GM23248 (cell line): ENCODE data around the gene MYLK.

Experiments used
- EZH2 ChIP-seq: fragments of 200-600 bp; sonication (generic); IDR thresholded peaks from 2 replicates; pipeline ENCODE4 v1.6.1; 2018; ENCODE audit warnings: antibody characterized with exemption, mild to moderate bottlenecking; ENCODE audit not compliant: insufficient read depth, poor library complexity, severe bottlenecking
- EZH2phosphoT487 ChIP-seq: fragments of 200-600 bp; sonication (generic); IDR thresholded peaks from 2 replicates; pipeline ENCODE4 v1.6.1; 2018; ENCODE audit warnings: antibody characterized with exemption, moderate library complexity, mild to moderate bottlenecking, low read depth; ENCODE audit not compliant: insufficient read depth

GRCh38 chr3:123642957-123643330 lies 241.2 kb downstream of the MYLK start:
- TF ChIP-seq EZH2phosphoT487 (no peak), EZH2 (no peak)
